Fibroblast of mammary gland (primary cell): ENCODE data around the gene NBL1.

ENCODE experiments used
- DNase-seq: peaks from one replicate; pipeline ENCODE4 v3.0.0-alpha.2; 2010; ENCODE audit warnings: low read depth
- H3K4me3 ChIP-seq: 2 replicates; pipeline ENCODE4 v1.5.1; 2011; ENCODE audit warnings: low read depth, mild to moderate bottlenecking, low read length, moderate library complexity; ENCODE audit not compliant: control insufficient read depth
- TF ChIP-seq, protein P1 (sequence below): conservative IDR thresholded peaks from 2 replicates; pipeline ENCODE4 v1.5.1; 2011; ENCODE audit warnings: low read depth, low read length, inconsistent platforms; ENCODE audit not compliant: control insufficient read depth, insufficient read depth

NBL1 gene

DNA sequence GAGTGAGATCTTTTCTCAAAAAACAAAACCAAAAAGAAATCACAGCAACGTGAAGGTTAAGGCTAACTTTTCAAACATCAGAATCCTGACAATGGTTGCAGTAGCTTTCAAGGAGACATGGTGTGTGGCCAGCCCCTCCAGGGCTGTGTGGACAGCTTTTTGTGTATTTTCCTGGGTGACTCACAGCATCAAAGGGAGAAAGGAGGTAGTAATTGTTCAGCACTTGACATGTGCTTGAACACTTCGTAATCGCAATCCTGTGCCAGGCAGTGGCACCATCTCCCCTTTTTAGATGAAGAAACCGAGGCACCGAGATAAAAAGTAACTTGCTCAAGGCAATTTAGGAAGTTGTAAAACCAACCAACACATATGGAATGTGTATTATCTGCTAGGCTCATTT, 10.3 kb downstream of the NBL1 start:
- TF ChIP-seq, protein P1, sequence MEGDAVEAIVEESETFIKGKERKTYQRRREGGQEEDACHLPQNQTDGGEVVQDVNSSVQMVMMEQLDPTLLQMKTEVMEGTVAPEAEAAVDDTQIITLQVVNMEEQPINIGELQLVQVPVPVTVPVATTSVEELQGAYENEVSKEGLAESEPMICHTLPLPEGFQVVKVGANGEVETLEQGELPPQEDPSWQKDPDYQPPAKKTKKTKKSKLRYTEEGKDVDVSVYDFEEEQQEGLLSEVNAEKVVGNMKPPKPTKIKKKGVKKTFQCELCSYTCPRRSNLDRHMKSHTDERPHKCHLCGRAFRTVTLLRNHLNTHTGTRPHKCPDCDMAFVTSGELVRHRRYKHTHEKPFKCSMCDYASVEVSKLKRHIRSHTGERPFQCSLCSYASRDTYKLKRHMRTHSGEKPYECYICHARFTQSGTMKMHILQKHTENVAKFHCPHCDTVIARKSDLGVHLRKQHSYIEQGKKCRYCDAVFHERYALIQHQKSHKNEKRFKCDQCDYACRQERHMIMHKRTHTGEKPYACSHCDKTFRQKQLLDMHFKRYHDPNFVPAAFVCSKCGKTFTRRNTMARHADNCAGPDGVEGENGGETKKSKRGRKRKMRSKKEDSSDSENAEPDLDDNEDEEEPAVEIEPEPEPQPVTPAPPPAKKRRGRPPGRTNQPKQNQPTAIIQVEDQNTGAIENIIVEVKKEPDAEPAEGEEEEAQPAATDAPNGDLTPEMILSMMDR, result no peak
- peak; percentile 40 for DNase-seq
- no peak overlapping the region for H3K4me3 ChIP-seq

DNA sequence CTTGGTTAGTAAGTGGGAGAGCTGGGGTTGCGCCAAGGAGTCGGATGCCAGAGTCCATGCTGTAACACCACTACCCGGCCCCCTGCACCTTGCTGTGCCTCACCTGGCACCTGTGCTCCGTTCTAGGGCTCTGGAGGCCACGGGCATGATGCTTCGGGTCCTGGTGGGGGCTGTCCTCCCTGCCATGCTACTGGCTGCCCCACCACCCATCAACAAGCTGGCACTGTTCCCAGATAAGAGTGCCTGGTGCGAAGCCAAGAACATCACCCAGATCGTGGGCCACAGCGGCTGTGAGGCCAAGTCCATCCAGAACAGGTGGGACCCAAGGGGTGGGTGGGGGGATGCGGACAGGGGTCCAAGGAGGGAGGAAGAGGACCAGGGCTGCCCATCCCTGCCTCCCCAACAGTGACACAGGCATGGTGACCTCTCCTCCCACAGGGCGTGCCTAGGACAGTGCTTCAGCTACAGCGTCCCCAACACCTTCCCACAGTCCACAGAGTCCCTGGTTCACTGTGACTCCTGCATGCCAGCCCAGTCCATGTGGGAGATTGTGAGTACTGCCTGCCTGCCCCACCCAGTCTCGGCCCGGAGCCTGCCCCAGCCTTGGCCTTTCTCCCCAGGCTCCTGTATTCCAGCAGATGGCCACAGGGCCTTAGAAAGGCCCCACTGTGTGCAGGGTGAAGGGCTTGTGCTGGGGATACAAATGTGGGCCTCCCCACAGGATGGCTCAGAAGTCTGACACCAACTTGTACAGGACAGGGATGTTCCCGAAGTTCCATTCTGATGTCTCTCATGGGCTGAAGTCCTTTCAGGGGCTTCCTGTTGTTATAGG, 11.0 kb downstream of the NBL1 start:
- no peak for DNase-seq
- TF ChIP-seq, protein P1, result no peak
- H3K4me3 ChIP-seq, result no peak overlapping the region

DNA sequence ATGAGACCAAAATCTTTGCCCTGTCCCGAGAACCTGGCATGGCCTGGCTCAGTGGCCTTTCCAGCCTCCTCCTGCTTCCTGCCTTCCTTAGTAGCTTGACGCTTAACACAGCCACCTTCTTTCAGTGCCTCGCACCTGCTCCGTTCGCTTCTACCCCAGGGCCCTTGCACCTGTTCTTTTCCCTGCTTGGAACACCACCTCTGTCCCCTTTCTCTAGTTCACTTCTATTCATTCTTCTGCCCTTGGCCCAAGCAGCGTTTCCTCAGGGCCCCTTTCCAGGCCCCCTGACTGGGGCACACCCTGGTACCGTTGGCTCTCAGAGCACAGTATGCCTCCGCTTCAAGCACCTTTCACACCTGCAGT, 11.6 kb downstream of the NBL1 start:
- TF ChIP-seq, protein P1, result no peak
- H3K4me3 ChIP-seq, result no peak overlapping the region
- DNase-seq, result no peak

DNA sequence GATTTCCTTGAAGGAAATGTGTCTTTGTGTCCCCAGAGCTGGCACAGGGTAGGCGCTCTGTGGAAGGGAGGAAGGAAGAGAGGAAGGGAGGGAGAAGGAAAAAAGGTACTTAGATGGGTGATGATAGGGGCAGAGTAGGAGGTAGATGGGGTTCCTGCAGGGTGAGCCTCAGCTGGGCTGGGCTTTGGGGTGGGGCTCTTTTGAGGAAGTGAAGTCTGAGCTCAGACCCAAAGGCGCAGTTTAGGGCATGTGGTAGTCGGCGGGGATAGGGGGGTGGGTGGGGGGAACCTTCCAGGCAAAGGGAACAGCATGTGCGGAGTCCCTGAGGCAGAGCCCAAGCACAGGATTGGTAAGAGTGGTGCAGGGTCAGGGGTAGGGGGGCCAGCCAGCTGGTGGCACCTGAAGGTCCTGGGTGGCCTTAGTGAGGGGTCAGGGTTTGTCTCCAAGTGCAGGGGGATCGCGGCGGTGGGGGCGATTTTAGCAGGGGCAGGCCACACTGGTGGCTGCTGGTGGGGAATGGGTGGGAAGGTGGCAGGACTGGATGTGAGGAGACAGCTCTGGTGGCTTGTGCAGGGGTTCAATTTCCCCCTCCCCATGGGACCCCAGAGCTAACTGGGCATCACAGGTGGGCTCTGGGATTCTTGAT, 12.1 kb downstream of the NBL1 start:
- TF ChIP-seq, protein P1, result no peak
- no peak overlapping the region for H3K4me3 ChIP-seq
- no peak for DNase-seq

DNA sequence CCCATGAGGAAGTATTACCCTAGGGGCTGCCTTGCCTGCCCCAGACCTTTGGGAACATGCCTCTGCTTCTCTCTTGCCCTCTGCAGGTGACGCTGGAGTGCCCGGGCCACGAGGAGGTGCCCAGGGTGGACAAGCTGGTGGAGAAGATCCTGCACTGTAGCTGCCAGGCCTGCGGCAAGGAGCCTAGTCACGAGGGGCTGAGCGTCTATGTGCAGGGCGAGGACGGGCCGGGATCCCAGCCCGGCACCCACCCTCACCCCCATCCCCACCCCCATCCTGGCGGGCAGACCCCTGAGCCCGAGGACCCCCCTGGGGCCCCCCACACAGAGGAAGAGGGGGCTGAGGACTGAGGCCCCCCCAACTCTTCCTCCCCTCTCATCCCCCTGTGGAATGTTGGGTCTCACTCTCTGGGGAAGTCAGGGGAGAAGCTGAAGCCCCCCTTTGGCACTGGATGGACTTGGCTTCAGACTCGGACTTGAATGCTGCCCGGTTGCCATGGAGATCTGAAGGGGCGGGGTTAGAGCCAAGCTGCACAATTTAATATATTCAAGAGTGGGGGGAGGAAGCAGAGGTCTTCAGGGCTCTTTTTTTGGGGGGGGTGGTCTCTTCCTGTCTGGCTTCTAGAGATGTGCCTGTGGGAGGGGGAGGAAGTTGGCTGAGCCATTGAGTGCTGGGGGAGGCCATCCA, 12.8 kb downstream of the NBL1 start:
- H3K4me3 ChIP-seq, result no peak overlapping the region
- TF ChIP-seq, protein P1, result no peak
- no peak for DNase-seq

DNA sequence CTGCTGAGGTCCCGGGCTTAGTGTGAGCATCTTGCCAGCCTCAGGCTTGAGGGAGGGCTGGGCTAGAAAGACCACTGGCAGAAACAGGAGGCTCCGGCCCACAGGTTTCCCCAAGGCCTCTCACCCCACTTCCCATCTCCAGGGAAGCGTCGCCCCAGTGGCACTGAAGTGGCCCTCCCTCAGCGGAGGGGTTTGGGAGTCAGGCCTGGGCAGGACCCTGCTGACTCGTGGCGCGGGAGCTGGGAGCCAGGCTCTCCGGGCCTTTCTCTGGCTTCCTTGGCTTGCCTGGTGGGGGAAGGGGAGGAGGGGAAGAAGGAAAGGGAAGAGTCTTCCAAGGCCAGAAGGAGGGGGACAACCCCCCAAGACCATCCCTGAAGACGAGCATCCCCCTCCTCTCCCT, 13.4 kb downstream of the NBL1 start:
- TF ChIP-seq, protein P1, result no peak
- no peak overlapping the region for H3K4me3 ChIP-seq
- DNase-seq, result no peak
